H9 (cell line): ENCODE data around the gene MARK2. TPM values are rescaled to one million over a fixed set of nuclear protein-coding genes. Genes with fewer than 3 reads are reported as not detected.
A peak's percentile ranks its signal among the peaks of the same experiment; 100 is the strongest.

Source experiments
- DNase-seq: peaks from one replicate; pipeline ENCODE4 v3.0.0-alpha.2; 2017
- H2AFZ ChIP-seq: one replicate; pipeline ENCODE4 v1.6.1; 2013; ENCODE audit warnings: mild to moderate bottlenecking, low read length, control low read depth, moderate library complexity
- H2AK5ac ChIP-seq: 2 replicates; pipeline ENCODE4 v1.6.1; 2013; ENCODE audit warnings: low read length, control low read depth, mixed read lengths; ENCODE audit not compliant: insufficient read length
- H2BK120ac ChIP-seq: one replicate; pipeline ENCODE4 v1.6.1; 2013; ENCODE audit warnings: low read depth, mild to moderate bottlenecking, low read length, control low read depth, inconsistent platforms; ENCODE audit not compliant: poor library complexity, severe bottlenecking
- H2BK12ac ChIP-seq: 2 replicates; pipeline ENCODE4 v1.6.1; 2013; ENCODE audit warnings: low read length, control low read depth, mixed read lengths, low read depth; ENCODE audit not compliant: insufficient read length
- H2BK15ac ChIP-seq: 2 replicates; pipeline ENCODE4 v1.6.1; 2013; ENCODE audit warnings: low read depth, low read length, control low read depth
- H2BK20ac ChIP-seq: one replicate; pipeline ENCODE4 v1.6.1; 2013; ENCODE audit warnings: low read depth, mild to moderate bottlenecking, low read length, control low read depth, inconsistent platforms; ENCODE audit not compliant: poor library complexity, severe bottlenecking
- H2BK5ac ChIP-seq: 2 replicates; pipeline ENCODE4 v1.6.1; 2013; ENCODE audit warnings: low read length, control low read depth, mixed read lengths; ENCODE audit not compliant: insufficient read length
- H3K14ac ChIP-seq: 2 replicates; pipeline ENCODE4 v1.6.1; 2013; ENCODE audit warnings: low read length, control low read depth; ENCODE audit not compliant: insufficient read depth
- H3K18ac ChIP-seq: 2 replicates; pipeline ENCODE4 v1.6.1; 2013; ENCODE audit warnings: low read depth, mild to moderate bottlenecking, mixed read lengths, low read length, control low read depth; ENCODE audit not compliant: insufficient read length
- H3K23ac ChIP-seq: 2 replicates; pipeline ENCODE4 v1.6.1; 2013; ENCODE audit warnings: low read length, control low read depth, mixed read lengths, low read depth; ENCODE audit not compliant: insufficient read length
- H3K23me2 ChIP-seq: 2 replicates; pipeline ENCODE4 v1.6.1; 2013; ENCODE audit warnings: low read depth, mild to moderate bottlenecking, mixed read lengths, low read length, control low read depth; ENCODE audit not compliant: insufficient read length, poor library complexity, severe bottlenecking
- H3K27ac ChIP-seq: 2 replicates; pipeline ENCODE4 v1.5.1; 2013; ENCODE audit warnings: low read length, control low read depth, mixed read lengths, low read depth; ENCODE audit not compliant: insufficient read length
- H3K27me3 ChIP-seq: 2 replicates; pipeline ENCODE4 v1.6.1; 2013; ENCODE audit warnings: low read length, control low read depth, inconsistent platforms; ENCODE audit not compliant: insufficient read depth
- H3K4ac ChIP-seq: 2 replicates; pipeline ENCODE4 v1.6.1; 2013; ENCODE audit warnings: low read depth, mild to moderate bottlenecking, control low read depth, inconsistent platforms, low read length, moderate library complexity
- H3K4me1 ChIP-seq: 2 replicates; pipeline ENCODE4 v1.6.1; 2013; ENCODE audit warnings: low read length, control low read depth, inconsistent platforms; ENCODE audit not compliant: insufficient read depth
- H3K4me2 ChIP-seq: 2 replicates; pipeline ENCODE4 v1.6.1; 2013; ENCODE audit warnings: low read length, control low read depth, mixed read lengths; ENCODE audit not compliant: insufficient read length, insufficient read depth
- H3K56ac ChIP-seq: 2 replicates; pipeline ENCODE4 v1.6.1; 2013; ENCODE audit warnings: low read depth, mild to moderate bottlenecking, mixed read lengths, low read length, control low read depth; ENCODE audit not compliant: insufficient read length
- H3K79me1 ChIP-seq: 2 replicates; pipeline ENCODE4 v1.6.1; 2013; ENCODE audit warnings: low read depth, mild to moderate bottlenecking, moderate library complexity, low read length, control low read depth, inconsistent platforms; ENCODE audit not compliant: insufficient read depth, poor library complexity, severe bottlenecking
- H3K79me2 ChIP-seq: 2 replicates; pipeline ENCODE4 v1.6.1; 2013; ENCODE audit warnings: low read length, control low read depth, inconsistent platforms; ENCODE audit not compliant: insufficient read depth
- H3K9ac ChIP-seq: 2 replicates; pipeline ENCODE4 v1.6.1; 2013; ENCODE audit warnings: low read length, control low read depth, mixed read lengths; ENCODE audit not compliant: insufficient read length; ENCODE audit errors: extremely low read depth
- H3K9me3 ChIP-seq: one replicate; pipeline ENCODE4 v1.6.1; 2013; ENCODE audit warnings: low read depth, low read length, inconsistent platforms; ENCODE audit not compliant: control insufficient read depth
- H3T11ph ChIP-seq: one replicate; pipeline ENCODE4 v1.6.1; 2013; ENCODE audit warnings: mild to moderate bottlenecking, low read length, control low read depth, inconsistent platforms
- H4K20me1 ChIP-seq: one replicate; pipeline ENCODE4 v1.6.1; 2013; ENCODE audit not compliant: control insufficient read depth, insufficient read length, insufficient read depth
- H4K5ac ChIP-seq: 2 replicates; pipeline ENCODE4 v1.6.1; 2013; ENCODE audit warnings: low read depth, mild to moderate bottlenecking, mixed read lengths, low read length, control low read depth; ENCODE audit not compliant: insufficient read length
- H4K8ac ChIP-seq: replicated peaks from 2 replicates; pipeline ENCODE4 v1.6.1; 2013; ENCODE audit warnings: low read length, control low read depth, mixed read lengths, low read depth; ENCODE audit not compliant: insufficient read length
- H4K91ac ChIP-seq: 2 replicates; pipeline ENCODE4 v1.6.1; 2013; ENCODE audit warnings: low read depth, mild to moderate bottlenecking, moderate library complexity, mixed read lengths, low read length, control low read depth; ENCODE audit not compliant: insufficient read length
- H3K27ac Mint-ChIP-seq, 3 experiments: 2 replicates in 2 of 3; 3 replicates in 1 of 3; pipeline ENCODE4 v1.8.0; 2020 to 2021; ENCODE audit warnings: mixed read lengths in 3 of 3, mild to moderate bottlenecking in 1 of 3, moderate library complexity in 1 of 3
- H3K27me3 Mint-ChIP-seq: 2 replicates; pipeline ENCODE4 v1.8.0; 2021; ENCODE audit warnings: low read depth, mild to moderate bottlenecking, moderate library complexity, mixed read lengths
- H3K36me3 Mint-ChIP-seq, 3 experiments: 2 replicates in 2 of 3; 3 replicates in 1 of 3; pipeline ENCODE4 v1.8.0; 2020 to 2021; ENCODE audit warnings: low read depth in 3 of 3, mixed read lengths in 3 of 3; ENCODE audit not compliant: insufficient read depth in 1 of 3
- H3K4me1 Mint-ChIP-seq, 2 experiments: 2 replicates each; pipeline ENCODE4 v1.8.0; 2020; ENCODE audit warnings: mixed read lengths in 2 of 2
- H3K4me3 Mint-ChIP-seq, 2 experiments: 2 replicates in 1 of 2; 3 replicates in 1 of 2; pipeline ENCODE4 v1.8.0; 2020 to 2021; ENCODE audit warnings: mild to moderate bottlenecking in 2 of 2, mixed read lengths in 2 of 2, moderate library complexity in 1 of 2
- H3K9me3 Mint-ChIP-seq, 2 experiments: 2 replicates in 1 of 2; 3 replicates in 1 of 2; pipeline ENCODE4 v1.8.0; 2020; ENCODE audit warnings: mild to moderate bottlenecking in 2 of 2, mixed read lengths in 2 of 2, moderate library complexity in 1 of 2
- WGBS: extraction: QIAGEN DNeasy Blood & Tissue Kit; methylation state at CpG from one replicate; pipeline ENCODE4 v1.1.7; 2013; ENCODE audit warnings: missing lambda C conversion rate, low lambda C conversion rate, mixed read lengths; ENCODE audit not compliant: insufficient read length; ENCODE audit errors: extremely low coverage; 5-methylcytosine and 5-hydroxymethylcytosine counted together
- total RNA-seq: library from RNA; stranded (reverse); gene quantifications from 2 replicates; pipeline ENCODE4 v1.2.1, GENCODE V29; 2021
- TF ChIP-seq, protein P1 (sequence below): fragments of 200-600 bp; sonication (generic); conservative IDR thresholded peaks from 3 replicates; pipeline ENCODE4 v1.8.0; 2021; ENCODE audit warnings: antibody characterized with exemption, mild to moderate bottlenecking

Gene MARK2
- total RNA-seq, 1 experiment from 2014 or later = 45.7 TPM

DNA sequence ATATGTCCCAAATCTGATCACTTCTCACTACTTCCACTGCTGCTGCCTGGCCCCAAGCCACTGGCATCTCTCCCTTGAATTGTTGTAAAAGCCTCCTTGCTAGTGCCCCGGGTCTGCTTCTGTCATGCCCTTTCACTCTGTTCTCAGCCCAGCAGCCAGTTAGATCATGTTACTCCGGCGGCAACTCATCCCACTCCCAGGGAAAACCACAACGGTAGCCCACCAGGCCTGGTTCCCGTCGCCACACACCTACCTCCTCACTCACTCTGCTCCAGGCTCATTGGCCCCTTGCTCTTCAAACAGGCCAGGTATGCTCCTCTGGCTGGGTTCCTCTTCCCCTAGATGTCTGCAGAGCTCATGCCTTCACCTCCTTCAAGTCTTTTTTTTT lies 3.8 kb upstream of the MARK2 start:
- peaks cover 8% of the 10 kb centered on the region for H3K79me1 ChIP-seq
- H2BK120ac ChIP-seq = no peak overlapping the region
- H3K4me1 ChIP-seq = peaks cover 3% of the 10 kb centered on the region; the same call in 1 of the 2 replicates
- no CpG with 5 or more reads among the region's 6 CpGs for WGBS
- no peak overlapping the region for H2BK20ac ChIP-seq
- Mint-ChIP-seq H3K27me3 (no peaks in the 10 kb centered on the region), H3K27ac (peak overlapping the region in 1 of 3 experiments; percentile 28; a peak in 1 of 7 replicates), H3K4me3 (no peak overlapping the region), H3K9me3 (peaks cover 0 to 4% of the 10 kb centered on the region in 2 experiments; a peak in 1 of 5 replicates), H3K36me3 (no peaks in the 10 kb centered on the region; a peak in 1 of 7 replicates), H3K4me1 (peaks cover 36 to 55% of the 10 kb centered on the region in 2 experiments)
- H3K56ac ChIP-seq = no peak overlapping the region
- peaks cover 10% of the 10 kb centered on the region for H3K23me2 ChIP-seq
- H3T11ph ChIP-seq = no peak overlapping the region
- H2BK5ac ChIP-seq = no peak overlapping the region
- H3K18ac ChIP-seq = no peak overlapping the region
- H3K4ac ChIP-seq = no peak overlapping the region
- no peak overlapping the region for H2BK12ac ChIP-seq
- no peak overlapping the region for H2AFZ ChIP-seq
- H3K27me3 ChIP-seq = no peaks in the 10 kb centered on the region
- peaks cover 7% of the 10 kb centered on the region; the same call in 1 of the 2 replicates for H3K79me2 ChIP-seq
- TF ChIP-seq, protein P1, sequence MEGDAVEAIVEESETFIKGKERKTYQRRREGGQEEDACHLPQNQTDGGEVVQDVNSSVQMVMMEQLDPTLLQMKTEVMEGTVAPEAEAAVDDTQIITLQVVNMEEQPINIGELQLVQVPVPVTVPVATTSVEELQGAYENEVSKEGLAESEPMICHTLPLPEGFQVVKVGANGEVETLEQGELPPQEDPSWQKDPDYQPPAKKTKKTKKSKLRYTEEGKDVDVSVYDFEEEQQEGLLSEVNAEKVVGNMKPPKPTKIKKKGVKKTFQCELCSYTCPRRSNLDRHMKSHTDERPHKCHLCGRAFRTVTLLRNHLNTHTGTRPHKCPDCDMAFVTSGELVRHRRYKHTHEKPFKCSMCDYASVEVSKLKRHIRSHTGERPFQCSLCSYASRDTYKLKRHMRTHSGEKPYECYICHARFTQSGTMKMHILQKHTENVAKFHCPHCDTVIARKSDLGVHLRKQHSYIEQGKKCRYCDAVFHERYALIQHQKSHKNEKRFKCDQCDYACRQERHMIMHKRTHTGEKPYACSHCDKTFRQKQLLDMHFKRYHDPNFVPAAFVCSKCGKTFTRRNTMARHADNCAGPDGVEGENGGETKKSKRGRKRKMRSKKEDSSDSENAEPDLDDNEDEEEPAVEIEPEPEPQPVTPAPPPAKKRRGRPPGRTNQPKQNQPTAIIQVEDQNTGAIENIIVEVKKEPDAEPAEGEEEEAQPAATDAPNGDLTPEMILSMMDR = no peak
- no peak for DNase-seq
- no peak overlapping the region for H3K4me2 ChIP-seq
- no peak overlapping the region for H4K91ac ChIP-seq
- H4K20me1 ChIP-seq = no peaks in the 10 kb centered on the region
- H3K23ac ChIP-seq = no peak overlapping the region
- H4K5ac ChIP-seq = no peak overlapping the region
- H3K14ac ChIP-seq = no peak overlapping the region
- no peak overlapping the region for H3K9ac ChIP-seq
- no peak overlapping the region for H2AK5ac ChIP-seq
- no peaks in the 10 kb centered on the region for H3K9me3 ChIP-seq
- H2BK15ac ChIP-seq = no peak overlapping the region
- H4K8ac ChIP-seq = no peak overlapping the region
- no peak overlapping the region for H3K27ac ChIP-seq
